GM18951 (cell line): Measurements from ENCODE around the gene PELI3.
"Not testable (repeated sequence)": the region's sequence is repeated elsewhere in the genome, so short reads cannot be mapped to it uniquely, and the experiment has no call there.

Experiments used
- POLR2A ChIP-seq: IDR thresholded peaks from 4 replicates; pipeline ENCODE4 v1.6.1; 2011; ENCODE audit warnings: mild to moderate bottlenecking; ENCODE audit not compliant: insufficient read length, insufficient read depth; ENCODE audit errors: extremely low read depth
- in situ Hi-C: fragments of 300-500 bp; cut with MboI; formaldehyde crosslinking; loops from one replicate; pipeline ENCODE4 v1.12.0; 2022; ENCODE audit warnings: low sequenced_read_pairs, mixed read lengths, inconsistent platforms; ENCODE audit not compliant: unreplicated experiment

Gene PELI3

DNA sequence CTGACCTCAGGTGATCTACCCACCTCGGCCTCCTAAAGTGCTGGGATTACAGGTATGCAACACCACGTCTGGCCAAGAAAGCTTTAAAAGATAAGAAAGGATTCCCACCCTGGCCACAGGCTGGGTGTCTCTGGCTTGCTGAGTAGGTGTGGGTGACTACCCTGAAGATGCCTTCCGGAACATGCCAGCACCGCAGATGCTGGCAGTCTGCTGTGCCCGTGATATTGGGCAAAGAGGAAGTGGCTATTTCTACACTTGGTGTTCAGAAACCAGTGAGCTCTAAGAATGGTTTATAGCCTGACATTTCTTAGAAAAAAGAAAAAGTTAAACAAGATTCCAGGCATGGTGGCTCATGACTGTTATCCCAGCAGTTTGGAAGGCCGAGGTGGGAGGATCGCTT is 34.1 kb upstream of the PELI3 start:
- in situ Hi-C loops: no loop called here
- no peak for TF ChIP-seq POLR2A

DNA sequence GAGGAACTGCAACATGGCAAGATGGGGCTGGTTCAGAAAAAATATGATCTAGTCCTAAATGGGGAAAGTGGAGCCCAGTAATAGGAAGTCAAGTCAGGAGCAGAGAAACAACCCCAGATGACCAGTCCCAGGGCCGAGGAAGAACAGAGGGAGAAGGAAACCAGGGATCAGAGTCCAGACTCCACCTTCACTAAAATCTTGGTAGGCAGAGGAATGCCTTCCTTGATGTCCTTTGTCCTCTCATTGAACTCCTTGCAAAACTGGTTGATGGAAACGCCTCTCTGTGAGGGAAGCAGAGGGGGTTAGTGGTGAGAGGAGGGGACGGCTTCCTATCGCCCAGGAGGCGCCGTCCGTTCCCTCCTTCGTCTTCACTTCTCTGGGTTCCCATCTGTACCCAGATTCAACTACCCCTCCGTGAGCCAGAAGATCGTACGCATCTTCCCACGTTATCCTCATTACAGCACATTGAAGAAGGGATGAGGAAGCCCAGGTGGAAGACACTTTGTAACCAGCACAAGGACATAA is 28.7 kb upstream of the PELI3 start:
- TF ChIP-seq POLR2A: no peak
- in situ Hi-C loops: no loop called here

- TF ChIP-seq POLR2A: peak; percentile 59
- in situ Hi-C loops: no loop called here
These were observed 27.9 kb upstream of the PELI3 start, which contains the start of gene MRPL11 for GRCh38 chr11:66438504-66439466. Gene MRPL11, minus strand, starts transcription at chr11:66438848. Its CDS starts 94 bp downstream, at chr11:66438754.

DNA sequence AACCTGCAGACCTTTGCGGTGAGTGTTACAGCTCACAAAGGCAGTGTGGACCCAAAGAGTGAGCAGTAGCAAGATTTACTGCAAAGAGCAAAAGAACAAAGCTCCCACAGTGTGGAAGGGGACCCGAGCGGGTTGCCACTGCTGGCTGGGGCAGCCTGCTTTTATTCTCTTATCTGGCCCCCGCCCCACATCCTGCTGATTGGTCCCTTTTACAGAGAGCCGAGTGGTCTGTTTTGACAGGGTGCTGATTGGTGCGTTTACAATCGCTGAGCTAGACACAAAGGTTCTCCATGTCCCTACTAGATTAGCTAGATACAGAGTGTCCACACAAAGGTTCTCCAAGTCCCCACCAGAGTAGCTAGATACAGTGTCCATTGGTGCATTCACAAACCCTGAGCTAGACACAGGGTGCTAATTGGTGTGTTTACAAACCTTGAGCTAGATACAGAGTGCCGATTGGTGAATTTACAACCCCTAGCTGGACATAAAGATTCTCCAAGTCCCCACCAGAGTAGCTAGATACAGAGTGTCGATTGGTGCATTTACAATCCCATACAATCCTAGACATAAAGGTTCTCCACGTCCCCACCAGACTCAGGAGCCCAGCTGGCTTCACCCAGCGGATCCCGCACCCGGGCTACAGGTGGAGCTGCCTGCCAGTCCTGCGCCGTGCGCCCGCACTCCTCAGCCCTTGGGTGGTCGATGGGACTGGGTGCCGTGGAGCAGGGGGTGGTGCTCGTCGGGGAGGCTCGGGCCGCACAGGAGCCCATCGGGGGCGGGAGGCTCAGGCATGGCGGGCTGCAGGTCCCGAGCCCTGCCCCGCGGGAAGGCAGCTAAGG is 26.4 kb upstream of the PELI3 start:
- in situ Hi-C loops: not testable (repeated sequence)

DNA sequence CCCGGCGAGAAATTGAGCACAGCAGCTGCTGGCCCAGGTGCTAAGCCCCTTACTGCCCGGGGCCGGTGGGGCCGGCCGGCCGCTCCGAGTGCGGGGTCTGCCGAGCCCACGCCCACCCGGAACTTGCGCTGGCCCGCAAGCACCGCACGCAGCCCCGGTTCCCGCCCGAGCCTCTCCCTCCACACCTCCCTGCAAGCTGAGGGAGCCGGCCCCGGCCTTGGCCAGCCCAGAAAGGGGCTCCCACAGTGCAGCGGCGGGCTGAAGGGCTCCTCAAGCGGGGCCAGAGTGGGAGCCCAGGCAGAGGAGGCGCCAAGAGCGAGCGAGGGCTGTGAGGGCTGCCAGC is 25.8 kb upstream of the PELI3 start:
- in situ Hi-C loops: not testable (repeated sequence)

GRCh38 chr11:66443602-66444001 is 23.1 kb upstream of the PELI3 start:
- TF ChIP-seq POLR2A: no peak
- in situ Hi-C loops: no loop called here

DNA sequence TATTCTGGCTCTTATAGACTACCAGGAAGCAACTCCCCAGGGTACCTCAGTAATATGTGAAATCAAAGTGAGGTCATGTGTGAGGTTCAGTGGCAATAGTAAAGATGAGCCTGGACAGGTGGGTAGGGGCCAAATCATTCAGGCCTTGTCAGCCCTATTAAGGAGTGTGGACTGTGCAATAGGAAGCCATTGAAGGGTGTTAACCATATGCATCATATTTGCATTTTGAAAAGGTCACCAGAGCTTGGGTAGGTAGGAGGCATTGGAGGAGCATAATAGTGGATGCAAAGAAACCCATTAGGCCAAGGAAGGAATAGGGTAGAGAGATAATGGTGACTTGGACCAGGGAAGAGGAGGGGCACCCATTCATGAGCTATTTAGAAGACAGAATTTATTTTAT is 19.7 kb upstream of the PELI3 start:
- no peak for TF ChIP-seq POLR2A

DNA sequence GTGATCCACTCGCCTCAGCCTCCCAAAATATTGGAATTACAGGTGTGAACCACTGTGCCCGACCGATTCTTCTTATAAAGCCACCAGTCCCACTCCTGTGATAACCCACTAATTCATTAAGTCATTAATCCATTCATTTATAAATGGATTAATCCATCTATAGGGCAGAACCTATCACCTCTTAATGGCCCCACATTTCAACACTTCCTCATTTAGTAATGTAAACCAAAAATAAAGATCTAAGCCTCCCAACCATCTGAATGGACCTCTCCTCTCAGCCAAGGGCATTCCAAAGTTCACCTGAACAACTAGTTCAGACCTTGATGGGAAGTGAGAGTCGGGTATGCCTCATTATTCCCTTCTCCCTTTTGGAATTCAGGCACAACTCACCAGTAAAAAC is 18.2 kb upstream of the PELI3 start:
- in situ Hi-C loops: no loop called here
- no peak for TF ChIP-seq POLR2A

More for the DNA sequence above, 19.7 kb upstream of the PELI3 start:
- in situ Hi-C loops: no loop called here

DNA sequence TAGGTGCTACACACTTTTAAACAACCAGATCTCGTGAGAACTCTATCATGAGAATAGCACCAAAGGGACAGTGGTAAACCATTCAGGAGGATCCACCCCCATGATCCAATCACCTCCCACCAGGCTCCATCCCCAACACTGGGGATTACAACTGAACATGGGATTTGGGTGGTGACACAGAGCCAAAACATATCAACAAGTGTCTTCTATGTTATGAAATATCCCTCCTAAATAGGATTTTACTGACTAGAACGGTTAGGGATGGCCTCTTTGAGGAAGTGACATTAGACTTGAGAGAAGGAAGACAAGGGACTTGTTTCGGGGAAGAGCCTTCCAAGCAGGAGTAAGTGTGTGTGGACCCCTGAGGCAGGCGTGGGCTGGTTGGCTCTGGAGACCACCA is 16.1 kb upstream of the PELI3 start:
- in situ Hi-C loops: no loop called here
- TF ChIP-seq POLR2A: no peak

DNA sequence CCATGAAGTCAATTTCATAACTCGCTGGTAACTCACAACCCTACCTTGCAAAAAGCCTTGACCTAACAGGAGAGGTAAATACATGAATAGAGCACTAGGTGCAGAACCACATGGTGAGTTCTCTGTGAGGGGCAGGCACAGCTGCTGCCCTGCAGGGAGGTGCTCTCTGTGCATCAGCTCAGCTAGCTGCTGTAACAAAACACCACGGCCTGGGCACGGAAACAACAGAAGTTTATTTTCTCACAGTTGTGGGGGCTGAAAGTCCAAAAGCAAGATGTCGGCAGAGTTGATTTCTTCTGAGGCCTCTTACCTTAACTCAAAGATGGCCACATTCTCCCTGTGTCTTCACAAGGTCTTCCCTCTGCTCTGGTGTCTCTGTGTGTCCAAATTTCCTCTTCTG is 15.0 kb upstream of the PELI3 start:
- TF ChIP-seq POLR2A: no peak
- in situ Hi-C loops: no loop called here

GRCh38 chr11:66454247-66454646 is 12.5 kb upstream of the PELI3 start:
- no peak for TF ChIP-seq POLR2A
- in situ Hi-C loops: no loop called here

DNA sequence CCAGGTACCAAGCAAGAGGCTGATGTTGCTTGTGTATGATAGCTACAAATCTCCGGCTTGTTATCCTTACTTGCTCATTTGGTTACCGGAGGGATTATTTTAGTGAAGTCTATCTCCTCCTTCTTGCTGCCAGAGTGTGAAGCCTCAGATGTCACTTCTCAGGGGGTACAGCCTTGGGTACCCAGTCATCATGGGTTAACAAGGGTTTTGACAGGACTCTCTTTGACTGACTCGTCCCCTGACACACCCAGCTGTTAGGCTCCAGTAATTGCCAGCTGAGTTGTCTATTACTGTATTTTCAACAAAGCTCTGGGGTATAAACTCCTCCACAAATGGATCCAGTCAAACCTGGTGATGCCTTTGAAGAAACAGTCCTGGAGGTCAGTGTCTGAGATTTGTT is 11.9 kb upstream of the PELI3 start:
- in situ Hi-C loops: no loop called here
- TF ChIP-seq POLR2A: no peak

DNA sequence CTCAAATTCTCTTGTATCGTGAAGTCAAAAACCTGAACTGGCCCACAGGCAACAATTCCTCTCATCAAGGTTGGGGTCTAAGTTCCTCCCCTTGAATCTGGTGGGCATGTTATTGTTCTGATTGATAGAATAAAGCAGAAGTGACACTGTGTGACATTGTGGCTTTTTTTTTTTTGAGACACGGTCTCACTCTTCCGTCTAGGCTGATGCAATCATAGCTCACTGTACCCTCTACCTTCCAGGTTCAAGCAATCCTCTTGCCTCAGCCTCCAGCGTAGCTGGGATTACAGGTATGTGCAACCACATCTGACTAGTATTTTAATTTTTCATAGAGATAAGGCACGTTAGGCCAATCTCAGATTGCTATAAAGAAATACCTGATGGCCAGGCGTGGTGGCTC is 8.9 kb upstream of the PELI3 start:
- in situ Hi-C loops: no loop called here
- no peak for TF ChIP-seq POLR2A
